SH-SY5Y (cell line): ENCODE data around the gene HS3ST3A1.

ENCODE experiments used
- GATA2 ChIP-seq: IDR thresholded peaks from 2 replicates; pipeline ENCODE4 v1.6.1; 2011; ENCODE audit warnings: mild to moderate bottlenecking, low read depth, low read length
- GATA3 ChIP-seq: IDR thresholded peaks from 2 replicates; pipeline ENCODE4 v1.6.1; 2011; ENCODE audit warnings: low read depth, mild to moderate bottlenecking, low read length, moderate library complexity

Gene HS3ST3A1

GRCh38 chr17:13520899-13521572 is 80.7 kb downstream of the HS3ST3A1 start:
- no peak for TF ChIP-seq GATA3
- no peak for TF ChIP-seq GATA2

GRCh38 chr17:13518261-13519000 is 83.3 kb downstream of the HS3ST3A1 start:
- TF ChIP-seq GATA3, result no peak
- TF ChIP-seq GATA2, result no peak

- no peak for TF ChIP-seq GATA2
- TF ChIP-seq GATA3, result no peak
Measured at GRCh38 chr17:13513039-13513405, 88.7 kb downstream of the HS3ST3A1 start.

- peak; percentile 88 for TF ChIP-seq GATA2
- TF ChIP-seq GATA3, result peak; percentile 65; the same call in 1 of the 2 replicates
Measured at GRCh38 chr17:13510062-13510461, 91.7 kb downstream of the HS3ST3A1 start.

GRCh38 chr17:13509527-13509926 is 92.2 kb downstream of the HS3ST3A1 start:
- no peak for TF ChIP-seq GATA2
- no peak for TF ChIP-seq GATA3

GRCh38 chr17:13508896-13509295 is 92.8 kb downstream of the HS3ST3A1 start:
- TF ChIP-seq GATA3, result no peak
- no peak for TF ChIP-seq GATA2

GRCh38 chr17:13503526-13503925 is 98.2 kb downstream of the HS3ST3A1 start:
- TF ChIP-seq GATA2 (no peak), GATA3 (no peak)

- TF ChIP-seq GATA3 (no peak), GATA2 (no peak)
Measured at GRCh38 chr17:13502263-13502662, 99.5 kb downstream of the HS3ST3A1 start.

GRCh38 chr17:13500947-13501346 is 100.8 kb downstream of the HS3ST3A1 start:
- TF ChIP-seq GATA2, result no peak
- TF ChIP-seq GATA3, result no peak

- TF ChIP-seq GATA2 (no peak), GATA3 (no peak)
Measured at GRCh38 chr17:13498184-13498583, 103.5 kb downstream of the HS3ST3A1 start.

GRCh38 chr17:13495423-13495822 is 106.3 kb downstream of the HS3ST3A1 start:
- TF ChIP-seq GATA2 (no peak), GATA3 (no peak)

- no peak for TF ChIP-seq GATA3
- TF ChIP-seq GATA2, result peak; percentile 18; the same call in 1 of the 2 replicates
Measured at GRCh38 chr17:13492737-13493122, 109.0 kb downstream of the HS3ST3A1 start.

GRCh38 chr17:13491916-13492736 is 109.6 kb downstream of the HS3ST3A1 start:
- TF ChIP-seq GATA2, result no peak
- TF ChIP-seq GATA3, result no peak

- TF ChIP-seq GATA3 (no peak), GATA2 (no peak)
Measured at GRCh38 chr17:13491491-13491890, 110.2 kb downstream of the HS3ST3A1 start.

- TF ChIP-seq GATA2 (no peak), GATA3 (no peak)
Measured at GRCh38 chr17:13490906-13491482, 110.7 kb downstream of the HS3ST3A1 start.
